Lung (tissue), 12 donors: ENCODE results near the gene PADI4. TPM values are rescaled to one million over a fixed set of nuclear protein-coding genes. Genes with fewer than 3 reads are reported as not detected.

Experiments
- ATAC-seq: fragments of 200-7000 bp; cut with Tn5 transposase; one replicate; pipeline ENCODE4 v1.9.1; 2020; ENCODE audit warnings: moderate number of reproducible peaks; ENCODE audit not compliant: insufficient read depth, low FRiP score
- DNase-seq, 3 donors: peaks; one replicate each; pipeline ENCODE4 v3.0.0-alpha.2; 2013 to 2017
- H3K27ac ChIP-seq, 2 donors: one replicate each; pipeline ENCODE4 v1.5.1; 2013; ENCODE audit warnings: mild to moderate bottlenecking in 2 of 2, moderate library complexity in 2 of 2, control low read depth in 1 of 2, inconsistent platforms in 1 of 2, low read depth in 1 of 2, low read length in 1 of 2
- H3K27me3 ChIP-seq, 3 donors: one replicate each; pipeline ENCODE4 v1.5.1; 2013; ENCODE audit warnings: low read length in 2 of 3; ENCODE audit not compliant: control insufficient read depth in 3 of 3, insufficient read depth in 3 of 3
- H3K36me3 ChIP-seq, 4 donors: one replicate each; pipeline ENCODE4 v1.5.1; 2013; ENCODE audit warnings: low read length in 4 of 4, mild to moderate bottlenecking in 1 of 4, moderate library complexity in 1 of 4; ENCODE audit not compliant: control insufficient read depth in 4 of 4, insufficient read depth in 4 of 4
- H3K4me1 ChIP-seq, 5 donors: one replicate each; pipeline ENCODE4 v1.5.1; 2013; ENCODE audit warnings: low read length in 5 of 5, mild to moderate bottlenecking in 2 of 5, moderate library complexity in 1 of 5; ENCODE audit not compliant: control insufficient read depth in 5 of 5, insufficient read depth in 5 of 5
- H3K4me3 ChIP-seq: one replicate; pipeline ENCODE4 v1.5.1; 2013; ENCODE audit warnings: mild to moderate bottlenecking, control low read depth, moderate library complexity
- H3K9ac ChIP-seq, 2 donors: one replicate each; pipeline ENCODE4 v1.5.1; 2013; ENCODE audit warnings: low read length in 2 of 2, control low read depth in 1 of 2; ENCODE audit not compliant: insufficient read depth in 1 of 2
- H3K9me3 ChIP-seq, 4 donors: one replicate each; pipeline ENCODE4 v1.5.1; 2013; ENCODE audit warnings: low read length in 3 of 4, mild to moderate bottlenecking in 1 of 4, moderate library complexity in 1 of 4; ENCODE audit not compliant: control insufficient read depth in 4 of 4, insufficient read depth in 3 of 4
- CTCF ChIP-seq: IDR thresholded peaks from 2 replicates; pipeline ENCODE4 v1.5.1; 2012; ENCODE audit warnings: mild to moderate bottlenecking; ENCODE audit errors: control extremely low read depth, extremely low read depth
- WGBS, 2 donors: extraction: QIAGEN DNeasy Blood & Tissue Kit; methylation state at CpG; one replicate each; pipeline ENCODE4 v1.1.7; 2013; 5-methylcytosine and 5-hydroxymethylcytosine counted together
- polyA plus RNA-seq, 2 donors: library from polyadenylated mRNA; stranded (reverse); fragments of 200-250 nt; gene quantifications; one replicate each; pipeline ENCODE4 v1.2.1, GENCODE V29; 2013
- total RNA-seq, 2 donors: library from RNA; depleted of rRNA in 1 of 2; stranded (reverse); fragments of >200 nt in 1 of 2; gene quantifications; one replicate each; pipeline ENCODE4 v1.2.1, GENCODE V29; 2014 to 2021
- donor health status: control.
- donor health status: control.
- donor health status: Bipolar disorder and iron deficiency.
- donor health status: healthy.
- donor health status: DM: yes; HTN: yes; CAD: no.

PADI4 gene
- total and polyA plus RNA-seq, 4 donors, result 1.7 to 22.5 (median 14.2) TPM

GRCh38 chr1:17315542-17316130 is 7.6 kb downstream of the PADI4 start:
- DNase-seq, result no peak
- Histone ChIP-seq H3K27ac (no peak overlapping the region), H3K36me3 (no peaks in the 10 kb centered on the region), H3K4me1 (no peaks in the 10 kb centered on the region), H3K27me3 (no peaks in the 10 kb centered on the region), H3K9me3 (peaks cover 0 to 5% (median 2%) of the 10 kb centered on the region in 4 donors), H3K9ac (no peak overlapping the region), H3K4me3 (no peak overlapping the region)
- no peak for TF ChIP-seq CTCF
- no peak for ATAC-seq
- 50 to 74% methylated on average over 7 of the region's 7 CpGs for WGBS, 2 donors

- H3K4me3 ChIP-seq, result no peak overlapping the region
- DNase-seq (no peak), ATAC-seq (no peak)
- no peak for TF ChIP-seq CTCF
- H3K4me1 ChIP-seq, result no peaks in the 10 kb centered on the region
- H3K9ac ChIP-seq, result no peak overlapping the region
- H3K27me3 ChIP-seq, result no peaks in the 10 kb centered on the region
- WGBS, 2 donors, result 83 to 87% methylated on average over 9 of the region's 9 CpGs
- H3K36me3 ChIP-seq, result no peaks in the 10 kb centered on the region
- no peak overlapping the region for H3K27ac ChIP-seq
- H3K9me3 ChIP-seq, result peaks cover 0 to 5% (median 2%) of the 10 kb centered on the region in 4 donors
Measured at GRCh38 chr1:17316704-17317103, 8.7 kb downstream of the PADI4 start.

GRCh38 chr1:17318262-17318661 is 10.3 kb downstream of the PADI4 start:
- no peaks in the 10 kb centered on the region for H3K4me1 ChIP-seq
- H3K4me3 ChIP-seq, result no peak overlapping the region
- DNase-seq, result no peak
- H3K9ac ChIP-seq, result no peak overlapping the region
- H3K27me3 ChIP-seq, result no peaks in the 10 kb centered on the region
- ATAC-seq, result no peak
- H3K9me3 ChIP-seq, result peaks cover 0 to 6% (median 4%) of the 10 kb centered on the region in 4 donors
- H3K27ac ChIP-seq, result no peak overlapping the region
- H3K36me3 ChIP-seq, result no peaks in the 10 kb centered on the region
- WGBS, 2 donors, result 51 to 70% methylated on average over 6 of the region's 6 CpGs
- no peak for TF ChIP-seq CTCF
